Measurements from ENCODE around the gene LTBP3. TPM values are rescaled to one million over a fixed set of nuclear protein-coding genes. Genes with fewer than 3 reads are reported as not detected.

The LTBP3 gene
- total RNA-seq, 1 experiment from 2014 or later, result 10.6 TPM

DNA sequence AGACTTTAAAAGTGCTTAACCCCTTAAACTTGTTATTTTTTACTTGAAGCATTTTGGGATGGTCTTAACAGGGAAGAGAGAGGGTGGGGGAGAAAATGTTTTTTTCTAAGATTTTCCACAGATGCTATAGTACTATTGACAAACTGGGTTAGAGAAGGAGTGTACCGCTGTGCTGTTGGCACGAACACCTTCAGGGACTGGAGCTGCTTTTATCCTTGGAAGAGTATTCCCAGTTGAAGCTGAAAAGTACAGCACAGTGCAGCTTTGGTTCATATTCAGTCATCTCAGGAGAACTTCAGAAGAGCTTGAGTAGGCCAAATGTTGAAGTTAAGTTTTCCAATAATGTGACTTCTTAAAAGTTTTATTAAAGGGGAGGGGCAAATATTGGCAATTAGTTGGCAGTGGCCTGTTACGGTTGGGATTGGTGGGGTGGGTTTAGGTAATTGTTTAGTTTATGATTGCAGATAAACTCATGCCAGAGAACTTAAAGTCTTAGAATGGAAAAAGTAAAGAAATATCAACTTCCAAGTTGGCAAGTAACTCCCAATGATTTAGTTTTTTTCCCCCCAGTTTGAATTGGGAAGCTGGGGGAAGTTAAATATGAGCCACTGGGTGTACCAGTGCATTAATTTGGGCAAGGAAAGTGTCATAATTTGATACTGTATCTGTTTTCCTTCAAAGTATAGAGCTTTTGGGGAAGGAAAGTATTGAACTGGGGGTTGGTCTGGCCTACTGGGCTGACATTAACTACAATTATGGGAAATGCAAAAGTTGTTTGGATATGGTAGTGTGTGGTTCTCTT lies 56.5 kb downstream of the LTBP3 start:
- Histone ChIP-seq H3K79me2 (ENCODE audit: insufficient read depth, low read length) (peaks cover 42% of the 10 kb centered on the region), H3K27me3 (ENCODE audit: insufficient read depth, low read length) (no peaks in the 10 kb centered on the region), H3K4ac (ENCODE audit: low read depth, low read length) (no peak overlapping the region), H2AFZ (ENCODE audit: low read length) (no peak overlapping the region), H3K23me2 (ENCODE audit: insufficient read length, low read depth, low read length, poor library complexity, severe bottlenecking) (peaks cover 26% of the 10 kb centered on the region), H4K91ac (ENCODE audit: insufficient read length, low read depth, low read length) (no peak overlapping the region), H2BK15ac (ENCODE audit: low read depth, low read length) (no peak overlapping the region), H3K18ac (ENCODE audit: insufficient read length, low read depth, low read length) (peak overlapping the region; percentile 15), H3K4me2 (ENCODE audit: insufficient read depth, insufficient read length, low read length) (peak overlapping the region; percentile 95), H2BK5ac (ENCODE audit: insufficient read length, low read length) (no peak overlapping the region), H4K20me1 (ENCODE audit: control insufficient read depth, insufficient read depth, insufficient read length) (no peaks in the 10 kb centered on the region), H3K14ac (ENCODE audit: insufficient read depth, low read length) (no peak overlapping the region), H3K9ac (ENCODE audit: extremely low read depth, insufficient read length, low read length) (peak overlapping the region; percentile 97), H2BK120ac (ENCODE audit: low read depth, low read length, poor library complexity, severe bottlenecking) (no peak overlapping the region), H3K4me1 (ENCODE audit: insufficient read depth, low read length) (no peaks in the 10 kb centered on the region; the same call in 1 of the 2 replicates), H3K79me1 (ENCODE audit: insufficient read depth, low read depth, low read length, poor library complexity, severe bottlenecking) (no peaks in the 10 kb centered on the region), H3K9me3 (ENCODE audit: control insufficient read depth, low read depth, low read length) (no peaks in the 10 kb centered on the region), H4K5ac (ENCODE audit: insufficient read length, low read depth, low read length) (no peak overlapping the region), H3K23ac (ENCODE audit: insufficient read length, low read depth, low read length) (no peak overlapping the region), H2BK20ac (ENCODE audit: low read depth, low read length, poor library complexity, severe bottlenecking) (no peak overlapping the region), H2BK12ac (ENCODE audit: insufficient read length, low read depth, low read length) (no peak overlapping the region), H4K8ac (replicated peaks; ENCODE audit: insufficient read length, low read depth, low read length) (no peak overlapping the region), H3T11ph (ENCODE audit: low read length) (no peak overlapping the region), H3K27ac (ENCODE audit: insufficient read length, low read depth, low read length) (no peak overlapping the region), H3K56ac (ENCODE audit: insufficient read length, low read depth, low read length) (no peak overlapping the region), H2AK5ac (ENCODE audit: insufficient read length, low read length) (no peak overlapping the region)
- Mint-ChIP-seq H3K4me1 (peaks cover 34 to 45% of the 10 kb centered on the region in 2 experiments), H3K27me3 (ENCODE audit: low read depth) (no peaks in the 10 kb centered on the region), H3K4me3 (no peak overlapping the region), H3K27ac (peak overlapping the region in 2 of 3 experiments; percentile 8 to 68; a peak in 3 of 7 replicates), H3K36me3 (ENCODE audit: insufficient read depth in 1 of 3, low read depth in 3 of 3) (peaks cover 0 to 33% (median 30%) of the 10 kb centered on the region in 3 experiments; a peak in 5 of 7 replicates), H3K9me3 (peaks cover 2 to 3% of the 10 kb centered on the region in 2 experiments; a peak in 3 of 5 replicates)
- no peak for DNase-seq
- TF ChIP-seq, protein P1, sequence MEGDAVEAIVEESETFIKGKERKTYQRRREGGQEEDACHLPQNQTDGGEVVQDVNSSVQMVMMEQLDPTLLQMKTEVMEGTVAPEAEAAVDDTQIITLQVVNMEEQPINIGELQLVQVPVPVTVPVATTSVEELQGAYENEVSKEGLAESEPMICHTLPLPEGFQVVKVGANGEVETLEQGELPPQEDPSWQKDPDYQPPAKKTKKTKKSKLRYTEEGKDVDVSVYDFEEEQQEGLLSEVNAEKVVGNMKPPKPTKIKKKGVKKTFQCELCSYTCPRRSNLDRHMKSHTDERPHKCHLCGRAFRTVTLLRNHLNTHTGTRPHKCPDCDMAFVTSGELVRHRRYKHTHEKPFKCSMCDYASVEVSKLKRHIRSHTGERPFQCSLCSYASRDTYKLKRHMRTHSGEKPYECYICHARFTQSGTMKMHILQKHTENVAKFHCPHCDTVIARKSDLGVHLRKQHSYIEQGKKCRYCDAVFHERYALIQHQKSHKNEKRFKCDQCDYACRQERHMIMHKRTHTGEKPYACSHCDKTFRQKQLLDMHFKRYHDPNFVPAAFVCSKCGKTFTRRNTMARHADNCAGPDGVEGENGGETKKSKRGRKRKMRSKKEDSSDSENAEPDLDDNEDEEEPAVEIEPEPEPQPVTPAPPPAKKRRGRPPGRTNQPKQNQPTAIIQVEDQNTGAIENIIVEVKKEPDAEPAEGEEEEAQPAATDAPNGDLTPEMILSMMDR (conservative IDR thresholded peaks at IDR 0.05), result no peak
- WGBS (ENCODE audit: extremely low coverage, insufficient read length, low lambda C conversion rate), result no CpG with 5 or more reads among the region's 3 CpGs

Data from H9 (cell line).